ENCODE data around the gene PLPP2. TPM values are rescaled to one million over a fixed set of nuclear protein-coding genes. Genes with fewer than 3 reads are reported as not detected.
"Not testable (repeated sequence)": the region's sequence is repeated elsewhere in the genome, so short reads cannot be mapped to it uniquely, and the experiment has no call there.

PLPP2 gene
- total RNA-seq, 1 donor from 2014 or later, result 4.1 TPM

GRCh38 chr19:246551-246950 is 44.7 kb downstream of the PLPP2 start:
- Mint-ChIP-seq H3K4me1 (ENCODE audit: low read depth) (no peaks in the 10 kb centered on the region), H3K4me3 (ENCODE audit: unreplicated experiment) (no peak overlapping the region), H3K27me3 (ENCODE audit: low read depth) (no peaks in the 10 kb centered on the region), H3K9me3 (ENCODE audit: low read depth) (no peaks in the 10 kb centered on the region), H3K27ac (ENCODE audit: unreplicated experiment) (no peak overlapping the region), H3K36me3 (ENCODE audit: low read depth) (no peaks in the 10 kb centered on the region)
- TF ChIP-seq CTCF (IDR thresholded peaks at IDR 0.05), result no peak
- peak; percentile 86 for DNase-seq (ENCODE audit: low spot score)

GRCh38 chr19:245900-246299 is 45.3 kb downstream of the PLPP2 start:
- H3K9me3 Mint-ChIP-seq (ENCODE audit: low read depth); H3K36me3 Mint-ChIP-seq (ENCODE audit: low read depth); H3K4me3 Mint-ChIP-seq (ENCODE audit: unreplicated experiment); H3K27ac Mint-ChIP-seq (ENCODE audit: unreplicated experiment); H3K4me1 Mint-ChIP-seq (ENCODE audit: low read depth); DNase-seq (ENCODE audit: low spot score); H3K27me3 Mint-ChIP-seq (ENCODE audit: low read depth): not testable (repeated sequence)

- no peak for DNase-seq (ENCODE audit: low spot score)
- Mint-ChIP-seq H3K9me3 (ENCODE audit: low read depth) (no peaks in the 10 kb centered on the region), H3K27ac (ENCODE audit: unreplicated experiment) (no peak overlapping the region), H3K4me3 (ENCODE audit: unreplicated experiment) (no peak overlapping the region), H3K4me1 (ENCODE audit: low read depth) (no peaks in the 10 kb centered on the region), H3K36me3 (ENCODE audit: low read depth) (no peaks in the 10 kb centered on the region), H3K27me3 (ENCODE audit: low read depth) (no peaks in the 10 kb centered on the region)
- TF ChIP-seq CTCF (IDR thresholded peaks at IDR 0.05), result no peak
Observed at GRCh38 chr19:245457-245856, 45.7 kb downstream of the PLPP2 start.

Other genes starting within 250 kb of the PLPP2 start
- not detected in 3 replicates for gene OR4F17, start 184.3 kb downstream of the PLPP2 start, total RNA-seq
- 40.2 to 44.5 TPM (median 42.4 TPM) in 3 replicates for gene MIER2, start 53.4 kb upstream of the PLPP2 start, total RNA-seq
- gene C2CD4C, start 117.7 kb upstream of the PLPP2 start, total RNA-seq, result 1.1 to 1.4 TPM (median 1.4 TPM) in 3 replicates
- 26.9 to 50.9 TPM (median 47.8 TPM) in 3 replicates for gene SHC2, start 169.6 kb upstream of the PLPP2 start, total RNA-seq
- 0.59 to 0.92 TPM (median 0.62 TPM) in 3 replicates for gene MADCAM1, start 205.1 kb upstream of the PLPP2 start, total RNA-seq
- 18.3 to 22.6 TPM (median 21.3 TPM) in 3 replicates for gene TPGS1, start 216.1 kb upstream of the PLPP2 start, total RNA-seq
- 41.4 to 71.1 TPM (median 66.9 TPM) in 3 replicates for gene CDC34, start 240.4 kb upstream of the PLPP2 start, total RNA-seq

All from chondrocyte (in vitro differentiated cells).